Panc1 (cell line): ENCODE results near the gene TSPAN3. TPM values are rescaled to one million over a fixed set of nuclear protein-coding genes. Genes with fewer than 3 reads are reported as not detected.

Experiments used
- ATAC-seq: fragments of 200-7000 bp; cut with Tn5 transposase; 2 replicates; pipeline ENCODE4 v1.9.1; 2020; ENCODE audit warnings: mild to moderate bottlenecking, moderate library complexity
- BruUV-seq: library from RNA; stranded (reverse); fragments of 400-500 nt; replicated peaks from 2 replicates; lab custom pipeline; 2021; lab: Mats Ljungman, UMichigan
- CTCF ChIA-PET: fragments of 300-600 bp; sonication (Branson Sonifier 250); formaldehyde crosslinking; loops from one replicate; lab custom pipeline; 2022; ENCODE audit warnings: antibody characterized with exemption; lab: Charles Lee
- POLR2A ChIA-PET: fragments of 300-600 bp; sonication (Branson Sonifier 250); formaldehyde crosslinking; loops from one replicate; lab custom pipeline; 2022; ENCODE audit warnings: antibody characterized with exemption; lab: Charles Lee
- DNase-seq: peaks from one replicate; pipeline ENCODE4 v3.0.0-alpha.2; 2010; ENCODE audit warnings: low read depth, low spot score
- H3K27ac ChIP-seq: 2 replicates; pipeline ENCODE4 v1.5.1; 2011; ENCODE audit warnings: mild to moderate bottlenecking, low read length, inconsistent platforms
- H3K27me3 ChIP-seq: fragments of 200-500 bp; sonication (Bioruptor generic); 2 replicates; pipeline ENCODE4 v1.6.0; 2014; ENCODE audit warnings: low read length, inconsistent platforms; ENCODE audit not compliant: control insufficient read depth, insufficient read depth
- H3K36me3 ChIP-seq: fragments of 200-500 bp; sonication (Bioruptor generic); 2 replicates; pipeline ENCODE4 v1.5.1; 2014; ENCODE audit warnings: inconsistent platforms, mild to moderate bottlenecking, low read length, moderate library complexity; ENCODE audit not compliant: control insufficient read depth, insufficient read depth
- H3K4me1 ChIP-seq: 2 replicates; pipeline ENCODE4 v1.5.1; 2011; ENCODE audit warnings: inconsistent platforms, mild to moderate bottlenecking, low read length, moderate library complexity; ENCODE audit not compliant: control insufficient read depth, insufficient read depth
- H3K4me3 ChIP-seq, 2 experiments: 2 replicates each; pipeline ENCODE4 v1.5.1; 2011 to 2012; ENCODE audit warnings: low read depth in 2 of 2, low read length in 2 of 2, mild to moderate bottlenecking in 2 of 2, inconsistent platforms in 1 of 2, moderate library complexity in 1 of 2
- H3K9me3 ChIP-seq: fragments of 200-500 bp; sonication (Bioruptor generic); 2 replicates; pipeline ENCODE4 v1.5.1; 2014; ENCODE audit warnings: low read depth, mild to moderate bottlenecking, inconsistent platforms, low read length, moderate library complexity; ENCODE audit not compliant: control insufficient read depth, insufficient read depth
- CTCF ChIP-seq: fragments of 450-650 bp; IDR thresholded peaks from 2 replicates; pipeline ENCODE4 v1.5.1; 2017; ENCODE audit warnings: mild to moderate bottlenecking
- POLR2AphosphoS5 ChIP-seq: IDR thresholded peaks from 2 replicates; pipeline ENCODE4 v1.6.1; 2012; ENCODE audit warnings: mild to moderate bottlenecking, low read depth, low read length, moderate library complexity
- REST ChIP-seq, 2 experiments: IDR thresholded peaks; 2 replicates each; pipeline ENCODE4 v1.6.1; 2011 to 2012; ENCODE audit warnings: low read depth in 2 of 2, control low read depth in 1 of 2, low read length in 1 of 2, mild to moderate bottlenecking in 1 of 2, moderate library complexity in 1 of 2; ENCODE audit not compliant: insufficient read depth in 1 of 2
- SIN3A ChIP-seq: IDR thresholded peaks from 2 replicates; pipeline ENCODE4 v1.6.1; 2012; ENCODE audit warnings: low read depth, mild to moderate bottlenecking, low read length, moderate library complexity, borderline replicate concordance; ENCODE audit not compliant: insufficient read depth
- TCF7L2 ChIP-seq: IDR thresholded peaks from 2 replicates; pipeline ENCODE4 v1.6.1; 2011; ENCODE audit warnings: mild to moderate bottlenecking, low read depth, low read length, inconsistent platforms
- in situ Hi-C: cut with HindIII; loops from 2 replicates; pipeline ENCODE4 v1.10.0; 2016; ENCODE audit warnings: low sequenced_read_pairs, low pct_unique_long_range_greater_than_20kb
- intact Hi-C: fragments of 100-400 bp; cut with micrococcal nuclease; formaldehyde crosslinking; loops from one replicate; pipeline ENCODE4 v1.10.0; 2022; ENCODE audit not compliant: unreplicated experiment
- total RNA-seq: library from RNA; stranded (reverse); gene quantifications from one replicate; pipeline ENCODE4 v1.2.1, GENCODE V29; 2021; ENCODE audit not compliant: unreplicated experiment

The TSPAN3 gene
- total RNA-seq, 1 experiment from 2014 or later, result 130 TPM

DNA sequence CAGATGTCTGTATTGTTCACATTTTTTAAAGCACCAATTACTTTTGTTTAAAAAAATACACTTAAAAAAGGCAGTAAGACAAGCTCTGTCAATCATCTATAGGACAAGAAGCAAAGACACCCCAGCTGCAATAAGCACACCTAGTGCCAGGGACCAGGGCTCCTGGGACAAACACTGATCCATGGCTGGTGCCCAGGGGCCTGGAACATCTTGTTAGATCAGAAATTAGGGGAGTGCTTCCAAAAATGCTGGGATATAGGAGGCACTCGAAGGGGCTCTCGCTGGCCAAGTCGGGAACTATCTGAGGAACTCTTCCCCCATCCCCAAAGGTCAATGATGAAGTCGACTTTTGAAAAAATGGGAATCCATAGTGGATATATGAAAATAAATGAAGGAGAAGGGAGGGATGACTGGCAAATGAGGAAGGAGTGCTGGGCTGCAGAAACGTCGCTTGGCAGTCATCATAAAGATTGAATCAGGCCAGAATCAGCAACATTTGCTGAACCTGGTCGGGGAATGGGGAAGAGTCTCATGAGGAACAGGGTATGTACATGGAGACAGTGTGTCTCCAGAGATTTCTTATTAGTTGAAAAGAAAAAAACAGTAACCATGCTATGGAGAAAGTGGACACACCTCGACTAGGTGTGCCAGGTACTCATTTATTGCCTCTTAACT is 28.5 kb downstream of the TSPAN3 start:
- Histone ChIP-seq H3K4me1 (no peaks in the 10 kb centered on the region), H3K27me3 (no peaks in the 10 kb centered on the region), H3K9me3 (no peaks in the 10 kb centered on the region), H3K36me3 (no peaks in the 10 kb centered on the region), H3K4me3 (no peak overlapping the region), H3K27ac (no peak overlapping the region)
- in situ Hi-C loops (no loop called here), intact Hi-C loops (no loop called here)
- DNase-seq (no peak), ATAC-seq (no peak)
- ChIA-PET POLR2A (no interaction called here), CTCF (no interaction called here)
- TF ChIP-seq TCF7L2 (no peak), REST (IDR thresholded peaks at IDR 0.05; ENCODE audit: insufficient read depth in 1 of 2, low read depth in 2 of 2, low read length in 1 of 2) (no peak), POLR2AphosphoS5 (no peak), SIN3A (no peak), CTCF (no peak)
- no TSS peak for BruUV-seq

GRCh38 chr15:77040673-77041072 is 30.2 kb downstream of the TSPAN3 start:
- ChIA-PET POLR2A (no interaction called here), CTCF (no interaction called here)
- no TSS peak for BruUV-seq
- H3K27me3 ChIP-seq, result no peaks in the 10 kb centered on the region
- no peak for ATAC-seq
- TF ChIP-seq TCF7L2 (no peak), SIN3A (no peak), REST (IDR thresholded peaks at IDR 0.05; ENCODE audit: insufficient read depth in 1 of 2, low read depth in 2 of 2, low read length in 1 of 2) (no peak), CTCF (no peak), POLR2AphosphoS5 (no peak)
- no peak overlapping the region for H3K27ac ChIP-seq
- no peaks in the 10 kb centered on the region for H3K4me1 ChIP-seq
- no peak for DNase-seq
- intact Hi-C loops, result no loop called here
- no peak overlapping the region for H3K4me3 ChIP-seq
- no peaks in the 10 kb centered on the region for H3K36me3 ChIP-seq
- no peaks in the 10 kb centered on the region for H3K9me3 ChIP-seq
- in situ Hi-C loops, result no loop called here
